ENCODE data around the gene SPON1.
"Not testable (repeated sequence)": the region's sequence is repeated elsewhere in the genome, so short reads cannot be mapped to it uniquely, and the experiment has no call there.

The SPON1 gene

DNA sequence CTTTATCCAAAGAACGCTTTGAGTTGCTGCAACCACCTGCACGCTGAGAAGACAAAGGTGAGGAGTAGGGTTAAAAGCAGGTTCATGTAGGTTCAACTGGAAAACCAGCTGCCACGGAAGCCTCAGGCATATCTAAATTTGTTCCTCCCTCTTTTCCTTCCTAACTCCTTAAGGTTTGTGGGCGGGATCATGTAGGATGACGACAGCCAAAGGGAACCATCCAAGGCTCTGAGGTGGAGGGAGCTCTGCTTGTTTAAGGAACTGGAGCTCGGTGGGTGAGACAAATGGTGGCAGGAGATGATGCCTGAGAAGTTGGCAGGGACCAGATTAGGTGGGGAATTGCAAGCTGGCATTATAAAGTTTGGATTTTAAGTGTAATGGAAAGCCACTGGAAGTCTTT is 60.3 kb downstream of the SPON1 start:
- in situ Hi-C loops (cut with MboI; ENCODE audit: low sequenced_read_pairs, unreplicated experiment), result no loop called here
- TF ChIP-seq, protein P1, sequence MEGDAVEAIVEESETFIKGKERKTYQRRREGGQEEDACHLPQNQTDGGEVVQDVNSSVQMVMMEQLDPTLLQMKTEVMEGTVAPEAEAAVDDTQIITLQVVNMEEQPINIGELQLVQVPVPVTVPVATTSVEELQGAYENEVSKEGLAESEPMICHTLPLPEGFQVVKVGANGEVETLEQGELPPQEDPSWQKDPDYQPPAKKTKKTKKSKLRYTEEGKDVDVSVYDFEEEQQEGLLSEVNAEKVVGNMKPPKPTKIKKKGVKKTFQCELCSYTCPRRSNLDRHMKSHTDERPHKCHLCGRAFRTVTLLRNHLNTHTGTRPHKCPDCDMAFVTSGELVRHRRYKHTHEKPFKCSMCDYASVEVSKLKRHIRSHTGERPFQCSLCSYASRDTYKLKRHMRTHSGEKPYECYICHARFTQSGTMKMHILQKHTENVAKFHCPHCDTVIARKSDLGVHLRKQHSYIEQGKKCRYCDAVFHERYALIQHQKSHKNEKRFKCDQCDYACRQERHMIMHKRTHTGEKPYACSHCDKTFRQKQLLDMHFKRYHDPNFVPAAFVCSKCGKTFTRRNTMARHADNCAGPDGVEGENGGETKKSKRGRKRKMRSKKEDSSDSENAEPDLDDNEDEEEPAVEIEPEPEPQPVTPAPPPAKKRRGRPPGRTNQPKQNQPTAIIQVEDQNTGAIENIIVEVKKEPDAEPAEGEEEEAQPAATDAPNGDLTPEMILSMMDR (IDR thresholded peaks at IDR 0.05; ENCODE audit: borderline replicate concordance, control extremely low read depth, extremely low read depth, insufficient read depth, missing control alignments), result no peak
- no peak for DNase-seq (ENCODE audit: low spot score)

DNA sequence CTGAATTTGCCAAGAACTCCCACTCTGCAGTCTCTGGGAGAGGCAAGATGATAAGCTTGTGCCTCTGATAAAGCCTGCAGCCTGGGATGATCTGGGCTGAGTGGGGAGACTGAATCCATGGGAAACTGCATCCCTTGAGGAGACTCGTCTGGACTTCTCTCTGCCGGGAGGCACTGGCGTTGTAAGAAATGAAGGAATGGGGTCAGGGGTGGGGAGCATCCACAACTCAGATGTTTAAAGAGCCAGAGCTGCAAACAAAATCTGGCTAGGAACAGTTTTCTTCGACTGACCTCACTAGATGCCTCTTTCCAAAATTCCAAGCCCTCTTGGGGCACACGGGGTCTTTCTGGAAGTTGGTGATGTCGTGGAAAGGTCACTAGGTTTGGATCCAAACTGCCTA is 64.4 kb downstream of the SPON1 start:
- TF ChIP-seq, protein P1 (IDR thresholded peaks at IDR 0.05; ENCODE audit: borderline replicate concordance, control extremely low read depth, extremely low read depth, insufficient read depth, missing control alignments), result no peak
- no peak for DNase-seq (ENCODE audit: low spot score)
- in situ Hi-C loops (cut with MboI; ENCODE audit: low sequenced_read_pairs, unreplicated experiment), result no loop called here

DNA sequence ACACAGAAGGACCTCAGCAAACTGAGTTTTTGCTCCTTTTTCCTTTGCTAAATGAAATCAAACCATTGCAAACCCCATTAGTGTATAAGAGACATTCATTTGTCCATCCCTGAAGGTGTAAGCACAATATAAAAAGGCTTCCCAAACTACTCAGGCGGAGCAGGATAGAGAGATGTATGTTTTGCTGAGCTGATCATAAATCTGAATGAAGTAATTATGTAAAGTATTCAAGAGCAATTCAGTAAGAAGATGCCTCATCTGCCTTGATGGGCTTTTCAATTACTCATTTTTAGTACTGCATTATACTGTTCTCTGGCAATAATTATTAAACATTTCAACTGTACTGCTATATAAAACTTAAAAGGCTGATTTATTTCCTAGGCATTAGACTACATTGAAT is 65.0 kb downstream of the SPON1 start:
- TF ChIP-seq, protein P1 (IDR thresholded peaks at IDR 0.05; ENCODE audit: borderline replicate concordance, control extremely low read depth, extremely low read depth, insufficient read depth, missing control alignments), result no peak
- in situ Hi-C loops (cut with MboI; ENCODE audit: low sequenced_read_pairs, unreplicated experiment), result no loop called here
- no peak for DNase-seq (ENCODE audit: low spot score)

DNA sequence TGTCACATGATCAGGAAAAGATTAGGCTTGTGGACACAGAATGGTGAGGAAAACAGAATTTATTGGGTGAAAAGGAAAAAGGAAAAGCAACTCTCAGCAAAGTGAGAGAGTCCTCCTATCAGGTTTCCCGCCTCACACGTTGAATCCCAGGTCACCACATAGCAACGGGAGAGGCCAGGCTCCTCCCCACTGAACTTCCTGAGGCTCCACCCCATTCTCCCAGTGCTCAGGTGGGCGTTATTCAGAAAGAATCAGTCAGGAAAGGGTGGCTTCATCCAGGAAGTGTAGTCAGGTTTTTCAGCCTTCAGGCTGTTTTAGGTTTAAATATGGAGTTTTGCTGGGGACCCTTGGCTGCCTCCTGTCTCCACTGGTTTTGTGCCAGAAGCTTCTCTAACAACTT is 66.9 kb downstream of the SPON1 start:
- in situ Hi-C loops (cut with MboI; ENCODE audit: low sequenced_read_pairs, unreplicated experiment), result no loop called here
- TF ChIP-seq, protein P1 (IDR thresholded peaks at IDR 0.05; ENCODE audit: borderline replicate concordance, control extremely low read depth, extremely low read depth, insufficient read depth, missing control alignments), result no peak
- DNase-seq (ENCODE audit: low spot score), result no peak

DNA sequence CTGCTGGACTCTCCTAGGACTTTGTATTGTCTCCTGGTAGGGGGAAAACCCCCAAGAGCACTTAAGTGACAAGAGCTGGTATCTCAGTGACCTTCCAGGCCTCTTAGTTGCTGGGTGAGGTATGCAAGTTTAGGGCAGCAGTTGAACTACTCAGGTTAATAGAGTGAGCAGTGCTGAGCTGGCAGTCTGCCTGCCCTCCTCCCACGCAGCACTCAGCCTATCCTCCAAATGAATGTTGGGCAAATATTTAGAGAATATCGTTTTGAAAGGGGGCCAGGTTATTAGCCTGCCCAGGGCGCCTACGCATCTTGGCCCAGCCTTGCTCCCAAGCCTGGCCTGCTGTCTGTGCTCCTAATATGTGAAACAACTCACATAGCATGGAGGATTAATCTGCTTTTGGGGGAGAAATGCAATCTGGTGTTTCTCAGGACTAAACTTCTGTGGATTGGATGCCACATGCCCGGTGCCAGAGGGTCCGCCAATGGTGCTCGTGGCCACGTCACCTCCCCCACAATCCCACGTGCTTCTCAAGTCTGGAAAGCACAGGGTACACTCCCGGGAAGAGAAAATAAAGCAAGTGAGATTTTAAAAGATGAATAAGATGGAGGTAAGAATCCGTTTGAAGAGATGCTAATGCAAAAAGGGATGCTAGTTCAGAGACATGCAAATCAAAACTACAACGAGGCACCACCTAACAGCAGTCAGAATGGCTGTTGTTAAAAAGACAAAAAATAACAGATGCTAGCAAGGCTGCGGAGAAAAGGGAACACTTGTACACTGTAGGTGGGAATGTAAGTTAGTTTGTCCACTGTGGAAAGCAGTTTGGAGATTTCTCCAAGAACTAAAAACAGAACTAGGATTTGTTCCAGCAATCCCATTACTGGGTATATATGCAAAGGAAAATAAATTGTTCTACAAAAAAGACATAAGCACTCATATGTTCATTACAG is 67.7 kb downstream of the SPON1 start:
- TF ChIP-seq, protein P1 (IDR thresholded peaks at IDR 0.05; ENCODE audit: borderline replicate concordance, control extremely low read depth, extremely low read depth, insufficient read depth, missing control alignments), result no peak
- in situ Hi-C loops (cut with MboI; ENCODE audit: low sequenced_read_pairs, unreplicated experiment), result no loop called here
- no peak for DNase-seq (ENCODE audit: low spot score)

DNA sequence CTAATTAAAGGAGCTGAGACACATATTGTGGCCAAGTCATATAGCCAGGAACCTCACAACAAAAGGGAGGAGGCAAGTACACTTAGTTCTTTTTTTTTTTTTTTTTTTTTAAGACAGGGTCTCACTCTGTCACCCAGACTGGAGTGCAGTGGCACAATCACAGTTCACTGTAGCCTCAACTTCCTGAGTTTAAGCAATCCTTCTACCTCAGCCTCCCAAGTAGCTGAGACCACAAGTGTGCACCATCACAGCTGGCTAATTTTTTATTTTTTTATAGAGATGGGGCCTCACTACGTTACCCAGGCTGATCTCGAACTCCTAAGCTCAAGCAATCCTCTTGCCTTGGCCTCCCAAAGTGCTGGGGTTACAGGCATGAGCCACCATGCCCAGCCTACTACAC is 73.0 kb downstream of the SPON1 start:
- in situ Hi-C loops (cut with MboI; ENCODE audit: low sequenced_read_pairs, unreplicated experiment); DNase-seq (ENCODE audit: low spot score): not testable (repeated sequence)

DNA sequence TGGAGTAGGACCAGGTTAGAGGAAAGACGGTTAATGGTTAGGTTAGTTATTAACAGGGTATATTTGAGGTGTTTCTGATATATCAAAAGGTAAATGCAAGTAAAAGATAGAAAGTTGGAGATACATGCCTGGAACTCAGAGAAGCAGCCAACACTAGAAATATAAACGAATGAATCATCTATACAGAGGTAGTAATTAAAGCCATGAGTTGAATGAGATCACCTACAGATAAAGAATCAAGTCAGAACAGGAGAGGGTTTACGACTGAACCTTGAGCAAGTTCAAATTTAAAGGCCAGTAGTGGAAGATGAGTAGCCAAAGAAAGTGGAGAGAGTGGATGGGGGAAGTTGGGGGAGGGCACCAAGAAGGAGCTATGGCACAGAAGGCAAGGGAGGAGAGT is 73.9 kb downstream of the SPON1 start:
- in situ Hi-C loops (cut with MboI; ENCODE audit: low sequenced_read_pairs, unreplicated experiment), result no loop called here
- TF ChIP-seq, protein P1 (IDR thresholded peaks at IDR 0.05; ENCODE audit: borderline replicate concordance, control extremely low read depth, extremely low read depth, insufficient read depth, missing control alignments), result no peak
- no peak for DNase-seq (ENCODE audit: low spot score)

Data from GM13976 (cell line).